PC-9 (cell line): ENCODE results near the gene FGF11. TPM values are rescaled to one million over a fixed set of nuclear protein-coding genes. Genes with fewer than 3 reads are reported as not detected.

Source experiments
- BruUV-seq: library from RNA; stranded (reverse); fragments of 400-500 nt; replicated peaks from 2 replicates; lab custom pipeline; 2021; lab: Mats Ljungman, UMichigan
- CTCF ChIA-PET: fragments of 300-600 bp; sonication (Branson Sonifier 250); formaldehyde crosslinking; loops from one replicate; lab custom pipeline; 2022; ENCODE audit warnings: antibody characterized with exemption; lab: Charles Lee
- POLR2A ChIA-PET: fragments of 300-600 bp; sonication (Branson Sonifier 250); formaldehyde crosslinking; loops from one replicate; lab custom pipeline; 2022; ENCODE audit warnings: antibody characterized with exemption; ENCODE audit not compliant: unreplicated experiment; lab: Charles Lee
- DNase-seq, 2 experiments: peaks; one replicate each; pipeline versions ENCODE4 v3.0.0 to v3.0.0-alpha.2; 2015 to 2022; ENCODE audit warnings: mixed read lengths in 1 of 2
- H2AFZ ChIP-seq: fragments of 200-600 bp; sonication (generic); 2 replicates; pipeline ENCODE4 v1.8.1; 2017; ENCODE audit warnings: antibody characterized with exemption
- H3F3A ChIP-seq: fragments of 200-600 bp; sonication (generic); 2 replicates; pipeline ENCODE4 v1.8.1; 2017; ENCODE audit warnings: antibody characterized with exemption, mild to moderate bottlenecking, low read depth; ENCODE audit not compliant: insufficient read depth
- H3K27ac ChIP-seq: fragments of 200-600 bp; sonication (generic); 2 replicates; pipeline ENCODE4 v1.6.1; 2016; ENCODE audit warnings: mixed run types
- H3K27me3 ChIP-seq: fragments of 200-600 bp; sonication (generic); 2 replicates; pipeline ENCODE4 v1.6.1; 2016; ENCODE audit warnings: low read depth, mixed run types; ENCODE audit not compliant: insufficient read depth
- H3K36me3 ChIP-seq: fragments of 200-600 bp; sonication (generic); 2 replicates; pipeline ENCODE4 v1.6.1; 2016; ENCODE audit warnings: low read depth, mixed run types
- H3K4me1 ChIP-seq: fragments of 200-600 bp; sonication (generic); replicated peaks from 2 replicates; pipeline ENCODE4 v1.6.1; 2016; ENCODE audit warnings: mixed run types; ENCODE audit not compliant: insufficient read depth
- H3K4me2 ChIP-seq: fragments of 200-600 bp; sonication (generic); 2 replicates; pipeline ENCODE4 v1.6.1; 2017; ENCODE audit warnings: mixed run types
- H3K4me3 ChIP-seq: fragments of 200-600 bp; sonication (generic); 2 replicates; pipeline ENCODE4 v1.6.1; 2016; ENCODE audit warnings: mixed run types
- H3K79me2 ChIP-seq: fragments of 200-600 bp; sonication (generic); 2 replicates; pipeline ENCODE4 v1.6.1; 2017; ENCODE audit warnings: low read depth, mixed run types
- H3K9me2 ChIP-seq: fragments of 200-600 bp; sonication (generic); 2 replicates; pipeline ENCODE4 v1.8.1; 2017; ENCODE audit warnings: mild to moderate bottlenecking; ENCODE audit not compliant: insufficient read depth
- H3K9me3 ChIP-seq: fragments of 200-600 bp; sonication (generic); 2 replicates; pipeline ENCODE4 v1.8.1; 2016; ENCODE audit warnings: low read depth; ENCODE audit not compliant: insufficient read depth
- H4K20me1 ChIP-seq: fragments of 200-600 bp; sonication (generic); 2 replicates; pipeline ENCODE4 v1.8.1; 2017; ENCODE audit not compliant: insufficient read depth
- EZH2 ChIP-seq: fragments of 200-600 bp; sonication (generic); IDR thresholded peaks from 2 replicates; pipeline ENCODE4 v1.8.0; 2017; ENCODE audit warnings: antibody characterized with exemption, low read depth
- intact Hi-C: fragments of 100-400 bp; cut with micrococcal nuclease; formaldehyde crosslinking; loops from one replicate; pipeline ENCODE4 v1.10.0; 2022; ENCODE audit not compliant: unreplicated experiment
- total RNA-seq: library from RNA; stranded (reverse); gene quantifications from 2 replicates; pipeline ENCODE4 v1.2.3, GENCODE V29; 2021
- TF ChIP-seq, protein P1 (sequence below): fragments of 200-600 bp; sonication (generic); conservative IDR thresholded peaks from 2 replicates; pipeline ENCODE4 v1.6.1; 2017; ENCODE audit warnings: mixed run types, antibody characterized with exemption, mild to moderate bottlenecking, moderate library complexity

FGF11 gene
- total RNA-seq, 1 experiment from 2014 or later = 23.2 TPM

DNA sequence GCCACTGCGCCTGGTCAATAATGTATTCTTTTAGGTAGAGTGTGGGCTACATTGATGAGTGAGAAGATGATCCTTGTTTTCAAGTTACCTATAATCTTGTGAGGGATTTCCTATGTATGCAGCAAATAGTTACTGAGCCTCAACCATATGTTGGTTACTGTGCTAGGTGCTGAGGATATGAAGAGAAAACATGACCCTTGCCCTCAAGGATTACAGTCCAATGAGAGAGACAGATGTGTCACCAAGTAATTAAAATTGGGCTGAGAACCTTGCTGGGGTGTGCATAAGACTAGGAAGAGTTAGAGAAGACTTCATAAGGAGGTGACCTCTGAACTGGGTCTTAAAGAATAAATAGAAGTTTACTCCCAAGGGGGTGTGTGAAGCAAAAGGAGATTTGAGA is 52.3 kb downstream of the FGF11 start:
- no peak overlapping the region for H3K27ac ChIP-seq
- no peak for DNase-seq
- CTCF ChIA-PET = no interaction called here
- H3K27me3 ChIP-seq = no peaks in the 10 kb centered on the region
- no peak overlapping the region for H2AFZ ChIP-seq
- no peak overlapping the region for H3K4me2 ChIP-seq
- peaks cover 41% of the 10 kb centered on the region for H4K20me1 ChIP-seq
- H3F3A ChIP-seq = no peaks in the 10 kb centered on the region
- intact Hi-C loops = no loop called here
- BruUV-seq = no TSS peak
- H3K36me3 ChIP-seq = 0 out of 2 replicates have a peak, but pooled peaks cover 6% of the 10 kb centered on the region
- H3K9me2 ChIP-seq = no peaks in the 10 kb centered on the region
- no peaks in the 10 kb centered on the region for H3K9me3 ChIP-seq
- POLR2A ChIA-PET = no interaction called here
- H3K4me1 ChIP-seq = peaks cover 4% of the 10 kb centered on the region
- H3K79me2 ChIP-seq = peaks cover 76% of the 10 kb centered on the region
- TF ChIP-seq EZH2 = no peak
- TF ChIP-seq, protein P1, sequence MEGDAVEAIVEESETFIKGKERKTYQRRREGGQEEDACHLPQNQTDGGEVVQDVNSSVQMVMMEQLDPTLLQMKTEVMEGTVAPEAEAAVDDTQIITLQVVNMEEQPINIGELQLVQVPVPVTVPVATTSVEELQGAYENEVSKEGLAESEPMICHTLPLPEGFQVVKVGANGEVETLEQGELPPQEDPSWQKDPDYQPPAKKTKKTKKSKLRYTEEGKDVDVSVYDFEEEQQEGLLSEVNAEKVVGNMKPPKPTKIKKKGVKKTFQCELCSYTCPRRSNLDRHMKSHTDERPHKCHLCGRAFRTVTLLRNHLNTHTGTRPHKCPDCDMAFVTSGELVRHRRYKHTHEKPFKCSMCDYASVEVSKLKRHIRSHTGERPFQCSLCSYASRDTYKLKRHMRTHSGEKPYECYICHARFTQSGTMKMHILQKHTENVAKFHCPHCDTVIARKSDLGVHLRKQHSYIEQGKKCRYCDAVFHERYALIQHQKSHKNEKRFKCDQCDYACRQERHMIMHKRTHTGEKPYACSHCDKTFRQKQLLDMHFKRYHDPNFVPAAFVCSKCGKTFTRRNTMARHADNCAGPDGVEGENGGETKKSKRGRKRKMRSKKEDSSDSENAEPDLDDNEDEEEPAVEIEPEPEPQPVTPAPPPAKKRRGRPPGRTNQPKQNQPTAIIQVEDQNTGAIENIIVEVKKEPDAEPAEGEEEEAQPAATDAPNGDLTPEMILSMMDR = no peak
- no peak overlapping the region for H3K4me3 ChIP-seq

DNA sequence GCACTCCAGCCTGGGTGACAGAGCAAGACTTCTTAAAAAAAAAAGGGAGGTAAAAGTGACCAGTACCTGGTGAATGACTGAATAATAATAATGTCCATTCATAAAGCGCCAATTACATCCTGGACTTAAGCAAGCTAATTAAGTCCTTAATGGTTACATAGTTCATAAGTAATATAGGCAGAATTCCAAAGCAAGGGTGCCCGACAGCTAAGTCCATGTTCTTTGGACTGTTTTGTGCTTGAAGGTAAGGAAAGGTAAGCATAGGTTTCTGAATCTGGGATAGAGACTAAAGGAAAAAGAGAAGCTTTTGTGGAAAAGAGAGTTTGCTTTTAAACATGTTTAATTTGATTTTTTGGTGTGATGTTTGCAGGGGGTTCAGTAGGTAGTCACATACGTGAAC is 54.6 kb downstream of the FGF11 start:
- H3F3A ChIP-seq = no peaks in the 10 kb centered on the region
- H3K27me3 ChIP-seq = no peaks in the 10 kb centered on the region
- no peaks in the 10 kb centered on the region for H3K4me1 ChIP-seq
- no peaks in the 10 kb centered on the region for H3K9me3 ChIP-seq
- POLR2A ChIA-PET = no interaction called here
- no peak overlapping the region for H3K27ac ChIP-seq
- H3K79me2 ChIP-seq = peaks cover 57% of the 10 kb centered on the region
- H3K36me3 ChIP-seq = 0 out of 2 replicates have a peak, but pooled peaks cover 6% of the 10 kb centered on the region
- DNase-seq = no peak
- H3K4me2 ChIP-seq = no peak overlapping the region
- H2AFZ ChIP-seq = no peak overlapping the region
- TF ChIP-seq, protein P1 = no peak
- TF ChIP-seq EZH2 = no peak
- no peaks in the 10 kb centered on the region for H3K9me2 ChIP-seq
- peaks cover 37% of the 10 kb centered on the region for H4K20me1 ChIP-seq
- CTCF ChIA-PET = interaction anchor here (0.6 kb wide), 1 partner anchor 518 kb away, joined by 14 read pairs; no protein-coding TSS in a partner anchor
- intact Hi-C loops = no loop called here
- H3K4me3 ChIP-seq = no peak overlapping the region
- no TSS peak for BruUV-seq

Other genes with a start within 250 kb of the FGF11 start
- 27.1 and 32.8 TPM in 2 replicates for gene DLG4, start 219.7 kb upstream of the FGF11 start, total RNA-seq
- gene ACADVL, start 219.6 kb upstream of the FGF11 start, total RNA-seq = 531 and 604 TPM in 2 replicates
- 77.9 and 86.8 TPM in 2 replicates for gene DVL2, start 205.0 kb upstream of the FGF11 start, total RNA-seq
- 64.5 and 65.8 TPM in 2 replicates for gene PHF23, start 200.1 kb upstream of the FGF11 start, total RNA-seq
- gene GABARAP, start 197.1 kb upstream of the FGF11 start, total RNA-seq = 424 and 457 TPM in 2 replicates
- gene CTDNEP1, start 187.8 kb upstream of the FGF11 start, total RNA-seq = 173 and 203 TPM in 2 replicates
- gene ELP5, start 187.3 kb upstream of the FGF11 start, total RNA-seq = 31.8 and 45.1 TPM in 2 replicates
- gene CLDN7, start 177.0 kb upstream of the FGF11 start, total RNA-seq = 390 and 442 TPM in 2 replicates
- 1.5 and 1.6 TPM in 2 replicates for gene SLC2A4, start 157.8 kb upstream of the FGF11 start, total RNA-seq
- gene YBX2, start 144.9 kb upstream of the FGF11 start, total RNA-seq = 0.65 and 0.68 TPM in 2 replicates
- gene EIF5A, start 131.9 kb upstream of the FGF11 start, total RNA-seq = 806 and 1,298 TPM in 2 replicates
- gene GPS2, start 124.2 kb upstream of the FGF11 start, total RNA-seq = 43.5 and 61.3 TPM in 2 replicates
- 46.5 and 57.9 TPM in 2 replicates for gene NEURL4, start 110.2 kb upstream of the FGF11 start, total RNA-seq
- 10.9 and 28.5 TPM in 2 replicates for gene ACAP1, start 103.0 kb upstream of the FGF11 start, total RNA-seq
- gene KCTD11, start 87.3 kb upstream of the FGF11 start, total RNA-seq = 16.4 and 18.3 TPM in 2 replicates
- gene TMEM95, start 84.4 kb upstream of the FGF11 start, total RNA-seq = 0.45 and 0.50 TPM in 2 replicates
- 15.8 and 18.8 TPM in 2 replicates for gene TNK1, start 58.4 kb upstream of the FGF11 start, total RNA-seq
- gene PLSCR3, start 45.0 kb upstream of the FGF11 start, total RNA-seq = 53.0 and 64.5 TPM in 2 replicates
- 55.4 and 91.7 TPM in 2 replicates for gene TMEM256, start 35.4 kb upstream of the FGF11 start, total RNA-seq
- 86.3 and 98.8 TPM in 2 replicates for gene NLGN2, start 31.7 kb upstream of the FGF11 start, total RNA-seq
- 0.83 and 1.1 TPM in 2 replicates for gene SPEM1, start 19.2 kb upstream of the FGF11 start, total RNA-seq
- 0.50 TPM in 1 of 2 replicates, not detected in the other for gene SPEM2, start 13.9 kb upstream of the FGF11 start, total RNA-seq
- not detected in 2 replicates for gene SPEM3, start 10.7 kb upstream of the FGF11 start, total RNA-seq
- 17.0 and 20.7 TPM in 2 replicates for gene TMEM102, start 4.1 kb upstream of the FGF11 start, total RNA-seq
- gene CHRNB1, start 5.5 kb downstream of the FGF11 start, total RNA-seq = 31.9 and 53.4 TPM in 2 replicates
- gene ZBTB4, start 40.1 kb downstream of the FGF11 start, total RNA-seq = 50.6 and 54.0 TPM in 2 replicates
- gene SLC35G6, start 41.9 kb downstream of the FGF11 start, total RNA-seq = not detected in 2 replicates
- gene POLR2A, start 44.9 kb downstream of the FGF11 start, total RNA-seq = 149 and 166 TPM in 2 replicates
- gene TNFSF12, start 109.5 kb downstream of the FGF11 start, total RNA-seq = 14.3 and 21.5 TPM in 2 replicates
- 46.4 and 65.4 TPM in 2 replicates for gene TNFSF13, start 119.2 kb downstream of the FGF11 start, total RNA-seq
- gene SENP3, start 122.4 kb downstream of the FGF11 start, total RNA-seq = 68.4 and 72.4 TPM in 2 replicates
- 27.0 and 37.0 TPM in 2 replicates for gene CD68, start 140.1 kb downstream of the FGF11 start, total RNA-seq
- 33.4 and 44.2 TPM in 2 replicates for gene MPDU1, start 144.3 kb downstream of the FGF11 start, total RNA-seq
- 80.9 and 124 TPM in 2 replicates for gene SOX15, start 150.6 kb downstream of the FGF11 start, total RNA-seq
- 61.5 and 63.7 TPM in 2 replicates for gene FXR2, start 175.4 kb downstream of the FGF11 start, total RNA-seq
- gene SAT2, start 188.3 kb downstream of the FGF11 start, total RNA-seq = 52.0 and 68.7 TPM in 2 replicates
- gene SHBG, start 190.6 kb downstream of the FGF11 start, total RNA-seq = 0.52 and 1.0 TPM in 2 replicates
- 0.63 and 0.73 TPM in 2 replicates for gene ATP1B2, start 211.4 kb downstream of the FGF11 start, total RNA-seq
- 307 and 340 TPM in 2 replicates for gene TP53, start 248.0 kb downstream of the FGF11 start, total RNA-seq
- gene WRAP53, start 249.0 kb downstream of the FGF11 start, total RNA-seq = 31.9 and 37.2 TPM in 2 replicates